ENCODE results near the gene CPNE5.
A peak's percentile ranks its signal among the peaks of the same experiment; 100 is the strongest.

The CPNE5 gene

DNA sequence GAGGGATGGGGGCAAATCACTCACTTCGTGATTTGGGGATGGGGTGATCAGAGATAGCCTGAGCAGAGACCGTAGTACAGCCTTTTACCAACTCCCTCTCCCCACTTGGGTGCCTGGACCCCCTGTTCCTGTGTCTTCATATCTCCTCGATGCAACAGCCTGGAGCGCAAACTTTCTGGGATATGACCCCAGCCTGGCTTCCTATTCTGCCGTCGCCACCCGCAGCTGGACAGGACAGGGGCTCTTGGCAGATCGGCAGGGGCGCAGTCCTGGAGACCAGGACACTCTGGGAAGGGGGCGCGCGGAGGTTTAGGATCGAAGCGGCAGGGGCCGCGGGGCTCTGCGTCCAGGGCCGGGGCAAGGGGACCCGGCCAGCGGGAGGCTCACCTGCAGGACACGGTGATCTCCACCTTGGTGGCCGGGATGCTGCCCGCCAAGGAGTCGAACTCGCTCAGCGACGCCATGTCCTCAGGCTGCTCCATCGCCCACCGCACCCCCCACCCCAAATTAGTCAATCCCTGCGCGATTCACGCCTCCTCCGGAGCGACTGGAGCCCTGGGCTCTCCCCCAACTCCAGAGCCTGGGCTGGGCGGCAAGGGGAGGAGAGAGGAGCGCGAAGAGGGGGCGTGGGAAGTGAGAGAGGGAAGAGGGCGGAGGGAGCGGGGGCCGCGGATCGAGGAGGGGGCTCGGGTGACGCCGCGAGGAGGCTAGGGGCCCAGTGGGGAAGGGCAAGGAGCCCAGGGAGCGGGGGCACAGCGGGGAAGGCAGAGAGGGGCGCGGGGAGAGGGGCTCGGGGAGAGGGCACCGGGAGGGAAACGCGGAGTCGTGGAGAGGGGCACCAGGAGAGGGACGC, at the start of gene CPNE5:
TSS of gene CPNE5 (minus strand) at position 549 of the 853 bp plus-strand sequence. CDS start at position 482, 67 bp downstream.
- TF ChIP-seq CTCF (IDR thresholded peaks at IDR 0.05; ENCODE audit: insufficient read depth, low read depth, low read length, missing control alignments), result no peak
- no peak for DNase-seq (ENCODE audit: low read depth)
- H3K4me3 ChIP-seq (ENCODE audit: low read depth, low read length), result no peak within 1 kb of the TSS; the same call in 1 of the 2 replicates

DNA sequence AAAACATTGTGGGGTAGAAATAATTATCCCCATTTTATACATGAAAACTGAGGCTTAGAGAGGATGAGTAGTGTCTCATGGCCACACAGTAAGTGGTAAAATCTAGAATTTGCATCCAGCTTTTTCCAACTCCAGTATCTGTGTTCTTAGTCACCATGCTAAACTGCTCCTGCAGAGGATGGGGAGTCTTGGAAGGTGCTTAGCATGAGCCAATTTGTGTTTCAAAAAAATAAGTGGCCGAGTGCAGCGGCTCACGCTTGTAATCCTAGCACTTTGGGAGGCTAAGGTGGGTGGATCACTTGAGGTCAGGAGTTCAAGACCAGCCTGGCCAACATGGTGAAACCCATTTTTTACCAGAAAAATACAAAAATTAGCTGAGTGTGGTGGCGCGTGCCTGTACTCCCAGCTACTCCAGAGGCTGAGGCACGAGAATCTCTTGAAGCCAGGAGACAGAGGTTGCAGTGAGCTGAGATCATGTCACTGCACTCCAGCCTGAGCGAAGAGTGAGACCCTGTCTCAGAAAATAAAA, 48.9 kb upstream of the CPNE5 start:
- H3K4me3 ChIP-seq (ENCODE audit: low read depth, low read length), result no peak overlapping the region
- no peak for TF ChIP-seq CTCF (IDR thresholded peaks at IDR 0.05; ENCODE audit: insufficient read depth, low read depth, low read length, missing control alignments)
- no peak for DNase-seq (ENCODE audit: low read depth)

DNA sequence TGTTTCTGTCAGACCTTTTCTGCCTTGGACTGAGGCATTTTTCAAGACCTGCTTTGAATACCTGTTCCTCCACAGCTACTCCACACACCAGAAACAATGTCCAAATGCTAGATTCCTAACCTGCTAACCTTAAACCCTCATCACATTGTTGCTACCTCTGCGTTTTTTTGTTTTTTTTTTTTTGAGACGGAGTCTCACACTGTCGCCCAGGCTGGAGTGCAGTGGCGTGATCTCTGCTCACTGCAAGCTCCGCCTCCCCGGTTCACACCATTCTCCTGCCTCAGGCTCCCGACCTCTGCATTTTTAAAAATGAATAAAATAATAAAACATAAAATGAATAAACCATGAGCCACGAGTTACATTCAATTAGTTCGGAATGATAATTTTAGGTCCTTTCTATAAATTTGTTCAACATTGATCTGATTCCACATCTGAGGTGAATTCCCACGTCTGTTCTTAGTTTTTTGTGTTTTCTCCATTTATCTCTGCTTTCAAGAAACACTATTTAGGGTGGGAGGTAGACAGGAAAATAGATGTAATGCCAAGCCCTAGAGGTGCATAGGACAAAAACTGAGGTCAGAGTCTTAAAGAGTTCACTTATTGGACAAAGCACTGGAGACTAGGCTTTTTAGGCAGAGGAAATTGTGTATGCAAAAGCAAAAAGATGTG, 47.8 kb upstream of the CPNE5 start:
- TF ChIP-seq CTCF (IDR thresholded peaks at IDR 0.05; ENCODE audit: insufficient read depth, low read depth, low read length, missing control alignments), result no peak
- no peak for DNase-seq (ENCODE audit: low read depth)
- H3K4me3 ChIP-seq (ENCODE audit: low read depth, low read length), result peak overlapping the region; percentile 68

DNA sequence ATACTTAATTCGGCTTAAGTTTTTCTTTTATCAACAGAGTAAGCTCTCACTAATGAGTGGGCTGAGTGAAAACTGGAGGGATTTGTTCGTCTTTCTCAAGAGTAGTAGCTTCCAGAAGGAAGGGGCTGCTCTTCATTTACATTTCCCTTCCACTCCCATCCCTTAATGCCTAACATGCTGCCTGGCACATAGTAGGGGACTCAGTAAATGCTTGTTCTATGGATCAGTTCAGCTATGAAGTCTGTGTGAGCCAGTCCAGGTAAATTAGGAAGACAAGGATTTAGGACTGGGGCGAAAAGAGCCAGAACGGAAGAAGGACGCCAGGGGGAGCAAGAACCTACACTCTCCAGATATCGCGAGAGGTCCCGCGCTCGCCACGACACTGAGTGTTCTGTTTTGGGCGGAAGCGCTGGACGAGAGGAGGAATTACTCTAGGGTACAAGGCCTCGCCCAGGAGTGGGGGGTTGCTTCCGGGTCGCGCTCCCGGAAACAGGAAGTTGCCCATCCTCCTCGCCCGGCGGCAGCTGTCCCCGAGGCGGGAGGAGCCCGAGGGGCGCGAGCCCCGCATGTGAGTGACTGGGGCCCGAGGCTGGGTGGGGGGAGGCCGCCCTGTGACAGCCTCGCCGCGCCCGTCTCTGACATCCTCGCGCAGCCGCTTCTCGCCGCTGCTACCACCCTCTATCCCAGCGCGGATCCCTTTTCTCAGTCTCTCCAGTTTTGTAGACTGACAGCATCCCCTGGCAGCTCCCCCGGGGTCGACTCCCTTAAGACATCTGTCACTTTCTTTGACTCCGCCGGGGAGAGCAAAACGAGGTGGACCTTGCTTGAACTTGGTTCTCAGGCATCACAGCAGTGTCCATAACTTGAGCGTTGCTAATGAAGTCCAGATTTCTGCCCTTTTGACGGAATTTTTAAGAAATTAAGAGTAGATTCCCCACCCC, 46.5 kb upstream of the CPNE5 start, which contains the start of gene C6orf89:
TSS of gene C6orf89 (plus strand) at position 492 of the 941 bp plus-strand sequence. CDS start 13,493 bp downstream, outside the sequence.
- DNase-seq (ENCODE audit: low read depth), result peak; percentile 99
- peak within 1 kb of the TSS; percentile 68 for H3K4me3 ChIP-seq (ENCODE audit: low read depth, low read length)
- TF ChIP-seq CTCF (IDR thresholded peaks at IDR 0.05; ENCODE audit: insufficient read depth, low read depth, low read length, missing control alignments), result peak; percentile 83

DNA sequence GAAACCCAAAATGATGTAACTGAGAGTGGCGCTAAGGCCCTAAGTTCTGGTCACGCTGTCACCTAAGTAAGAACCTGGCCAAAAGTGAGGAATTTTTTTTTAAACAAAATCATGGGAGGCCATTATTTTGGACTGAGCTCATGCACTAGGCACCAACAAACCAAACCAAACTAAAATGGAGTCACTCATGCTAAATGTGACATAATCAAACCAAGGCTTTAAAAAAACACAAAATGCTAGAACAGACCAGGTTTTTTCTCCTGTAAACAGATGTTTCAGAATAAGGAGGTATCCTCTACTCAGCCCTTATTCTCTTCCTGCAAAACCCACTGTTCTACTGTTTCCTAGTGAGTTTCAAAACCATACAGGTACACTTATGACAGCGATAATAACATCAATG, 45.4 kb upstream of the CPNE5 start:
- no peak for TF ChIP-seq CTCF (IDR thresholded peaks at IDR 0.05; ENCODE audit: insufficient read depth, low read depth, low read length, missing control alignments)
- no peak overlapping the region for H3K4me3 ChIP-seq (ENCODE audit: low read depth, low read length)
- no peak for DNase-seq (ENCODE audit: low read depth)

- no peak for TF ChIP-seq CTCF (IDR thresholded peaks at IDR 0.05; ENCODE audit: insufficient read depth, low read depth, low read length, missing control alignments)
- peak overlapping the region; percentile 63 for H3K4me3 ChIP-seq (ENCODE audit: low read depth, low read length)
- no peak for DNase-seq (ENCODE audit: low read depth)
Measured at GRCh38 chr6:36875250-36875633, 36.0 kb upstream of the CPNE5 start.

Measured in GM12865 (cell line).